AG04450 (cell line): ENCODE data around the gene LMBRD2. TPM values are rescaled to one million over a fixed set of nuclear protein-coding genes. Genes with fewer than 3 reads are reported as not detected.
"Not testable (repeated sequence)": the region's sequence is repeated elsewhere in the genome, so short reads cannot be mapped to it uniquely, and the experiment has no call there.

Source experiments
- CTCF ChIA-PET: fragments of 300-600, 350-600 bp; formaldehyde crosslinking; extraction: SDS; loops from one replicate; lab custom pipeline; 2022; ENCODE audit warnings: antibody characterized with exemption, inconsistent platforms; lab: Charles Lee
- POLR2A ChIA-PET: fragments of 350-600 bp; formaldehyde crosslinking; extraction: SDS; loops from one replicate; lab custom pipeline; 2021; ENCODE audit warnings: antibody characterized with exemption, inconsistent platforms; lab: Yijun Ruan, JAX
- DNase-seq: peaks from one replicate; pipeline ENCODE4 v3.0.0-alpha.2; 2011; ENCODE audit warnings: low read depth, low spot score
- H3K27ac ChIP-seq: one replicate; pipeline ENCODE4 v1.5.1; 2012; ENCODE audit warnings: low read depth, low read length, control low read depth
- H3K27me3 ChIP-seq: one replicate; pipeline ENCODE4 v1.6.0; 2012; ENCODE audit warnings: low read length; ENCODE audit not compliant: control insufficient read depth, insufficient read depth
- H3K4me3 ChIP-seq: 2 replicates; pipeline ENCODE4 v1.5.1; 2011; ENCODE audit warnings: mild to moderate bottlenecking, low read depth, low read length, control low read depth
- H3K9me3 ChIP-seq: 2 replicates; pipeline ENCODE4 v1.5.1; 2012; ENCODE audit warnings: low read length; ENCODE audit not compliant: control insufficient read depth, insufficient read depth
- CTCF ChIP-seq: IDR thresholded peaks from 2 replicates; pipeline ENCODE4 v1.5.1; 2011; ENCODE audit warnings: low read depth, low read length, control low read depth, inconsistent platforms
- polyA plus RNA-seq: library from polyadenylated mRNA; depleted of rRNA; stranded (reverse); fragments of >200 nt; gene quantifications from 2 replicates; pipeline ENCODE4 v1.2.3, GENCODE V29; 2011

LMBRD2 gene
- polyA plus RNA-seq, 1 experiment = 5.3 TPM

- Histone ChIP-seq H3K27me3 (no peaks in the 10 kb centered on the region), H3K27ac (no peak overlapping the region), H3K4me3 (no peak overlapping the region), H3K9me3 (peaks cover 7% of the 10 kb centered on the region; the same call in 1 of the 2 replicates)
- ChIA-PET POLR2A (no interaction called here), CTCF (interaction anchor here (1.1 to 2.4 kb wide), 3 partner anchors 16 to 112 kb away, joined by 4 to 9 read pairs (median 7); partner anchors contain the start of gene NADK2)
- DNase-seq = no peak
- no peak for TF ChIP-seq CTCF
Observed at GRCh38 chr5:36193746-36194145, 42.1 kb upstream of the LMBRD2 start.

- H3K9me3 ChIP-seq, H3K4me3 ChIP-seq, POLR2A ChIA-PET, H3K27me3 ChIP-seq, H3K27ac ChIP-seq, DNase-seq: not testable (repeated sequence)
- CTCF ChIA-PET = interaction anchor here (1.1 to 1.3 kb wide), 2 partner anchors 57 to 122 kb away, joined by 3 read pairs; partner anchors contain the start of gene NADK2
Observed at GRCh38 chr5:36184408-36184807, 32.7 kb upstream of the LMBRD2 start.

- POLR2A ChIA-PET = no interaction called here
- H3K27ac ChIP-seq = no peak overlapping the region
- no peaks in the 10 kb centered on the region for H3K27me3 ChIP-seq
- TF ChIP-seq CTCF = no peak
- CTCF ChIA-PET = interaction anchor here (1.1 to 2.9 kb wide), 2 partner anchors 103 to 124 kb away, joined by 3 to 14 read pairs; no protein-coding TSS in a partner anchor
- DNase-seq = no peak
- no peak overlapping the region for H3K4me3 ChIP-seq
- no peaks in the 10 kb centered on the region for H3K9me3 ChIP-seq
Observed at GRCh38 chr5:36181774-36182173, 30.1 kb upstream of the LMBRD2 start.

GRCh38 chr5:36180556-36181350 is 29.1 kb upstream of the LMBRD2 start:
- TF ChIP-seq CTCF = no peak
- H3K9me3 ChIP-seq = no peaks in the 10 kb centered on the region
- DNase-seq = no peak
- no peak overlapping the region for H3K27ac ChIP-seq
- CTCF ChIA-PET = interaction anchor here (2.9 kb wide), 1 partner anchor 125 kb away, joined by 14 read pairs; no protein-coding TSS in a partner anchor
- H3K4me3 ChIP-seq = no peak overlapping the region
- H3K27me3 ChIP-seq = no peaks in the 10 kb centered on the region
- POLR2A ChIA-PET = no interaction called here

GRCh38 chr5:36179950-36180349 is 28.3 kb upstream of the LMBRD2 start:
- Histone ChIP-seq H3K9me3 (no peaks in the 10 kb centered on the region), H3K27ac (no peak overlapping the region), H3K4me3 (no peak overlapping the region), H3K27me3 (no peaks in the 10 kb centered on the region)
- ChIA-PET POLR2A (no interaction called here), CTCF (interaction anchor here (2.0 to 3.3 kb wide), 3 partner anchors 101 to 126 kb away, joined by 14 to 28 read pairs (median 14); partner anchors contain the start of gene RANBP3L)
- no peak for TF ChIP-seq CTCF
- no peak for DNase-seq
